ENCODE data around the gene CHN2.

CHN2 gene

GRCh38 chr7:29467193-29467926 lies 272.8 kb downstream of the CHN2 start:
- no peak for DNase-seq (ENCODE audit: low read depth, low spot score)

DNA sequence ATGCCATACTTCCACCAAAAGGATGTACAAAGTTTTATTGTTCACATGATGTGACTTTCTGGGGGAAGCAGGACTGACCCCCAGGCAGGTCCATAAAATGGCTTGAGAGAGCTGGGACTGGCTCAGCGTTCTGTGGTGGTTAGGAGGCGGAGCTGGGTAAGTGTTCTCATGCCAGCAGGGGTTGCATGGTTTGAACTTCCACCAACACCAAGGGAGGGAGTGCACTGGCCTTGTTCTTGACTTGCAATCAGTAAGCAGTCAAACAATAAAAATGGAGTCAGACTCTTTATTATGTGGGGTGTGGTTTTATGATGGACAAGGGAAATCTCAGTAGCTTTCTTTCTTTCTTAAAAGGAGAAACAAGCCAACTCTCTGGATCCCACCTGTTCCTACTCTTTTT lies 273.6 kb downstream of the CHN2 start:
- DNase-seq (ENCODE audit: low read depth, low spot score) = no peak

- DNase-seq (ENCODE audit: low read depth, low spot score) = no peak
Observed at GRCh38 chr7:29469281-29469680, 274.7 kb downstream of the CHN2 start.

DNA sequence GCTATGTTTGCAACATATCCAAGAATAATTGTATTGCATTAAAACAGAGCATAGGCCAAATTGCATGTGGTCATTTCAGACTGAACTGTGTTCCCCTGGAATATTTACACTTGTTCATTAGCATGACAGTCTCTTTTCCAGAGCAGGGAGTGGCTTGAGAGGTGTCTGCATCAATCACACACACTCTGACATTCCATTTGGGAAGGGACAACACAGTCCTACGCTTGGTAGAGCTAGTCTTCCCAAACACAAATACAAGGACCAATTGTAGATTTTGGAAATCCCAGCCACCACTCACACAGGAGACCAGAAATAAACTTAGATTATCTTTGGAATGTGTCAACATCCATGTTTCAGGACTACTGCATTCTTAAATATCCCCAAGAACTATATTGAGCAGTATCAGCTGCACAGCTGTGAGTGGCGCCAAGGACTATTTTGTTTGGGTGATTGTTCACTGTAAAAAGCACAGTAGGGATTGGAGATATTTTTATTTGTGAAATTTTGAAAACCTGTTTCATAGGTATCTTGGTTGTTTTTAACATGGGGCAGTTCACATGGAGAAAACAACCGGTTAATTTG lies 275.5 kb downstream of the CHN2 start:
- no peak for DNase-seq (ENCODE audit: low read depth, low spot score)

- no peak for DNase-seq (ENCODE audit: low read depth, low spot score)
Observed at GRCh38 chr7:29471444-29472138, 277.0 kb downstream of the CHN2 start.

GRCh38 chr7:29476916-29477315 lies 282.3 kb downstream of the CHN2 start:
- DNase-seq (ENCODE audit: low read depth, low spot score) = no peak

DNA sequence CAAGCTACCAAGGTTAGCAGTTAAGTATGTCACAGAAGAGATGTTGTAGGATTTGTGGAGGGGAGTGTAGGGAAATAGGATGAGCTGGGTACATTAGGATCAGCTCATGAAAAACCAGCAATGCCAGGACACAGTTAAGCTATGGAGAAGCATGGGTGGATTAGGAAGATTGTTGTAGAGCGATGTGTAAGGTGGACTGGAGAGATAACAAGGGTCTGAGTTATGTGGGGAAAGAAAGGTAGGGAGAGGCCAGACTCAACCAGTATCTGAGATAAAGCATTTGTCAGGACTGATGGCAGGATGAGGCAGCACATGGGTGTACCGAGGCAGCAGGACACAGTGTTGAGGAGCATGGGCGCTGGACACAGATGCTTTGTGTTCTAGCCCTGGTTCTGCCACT lies 283.7 kb downstream of the CHN2 start:
- DNase-seq (ENCODE audit: low read depth, low spot score) = no peak

DNA sequence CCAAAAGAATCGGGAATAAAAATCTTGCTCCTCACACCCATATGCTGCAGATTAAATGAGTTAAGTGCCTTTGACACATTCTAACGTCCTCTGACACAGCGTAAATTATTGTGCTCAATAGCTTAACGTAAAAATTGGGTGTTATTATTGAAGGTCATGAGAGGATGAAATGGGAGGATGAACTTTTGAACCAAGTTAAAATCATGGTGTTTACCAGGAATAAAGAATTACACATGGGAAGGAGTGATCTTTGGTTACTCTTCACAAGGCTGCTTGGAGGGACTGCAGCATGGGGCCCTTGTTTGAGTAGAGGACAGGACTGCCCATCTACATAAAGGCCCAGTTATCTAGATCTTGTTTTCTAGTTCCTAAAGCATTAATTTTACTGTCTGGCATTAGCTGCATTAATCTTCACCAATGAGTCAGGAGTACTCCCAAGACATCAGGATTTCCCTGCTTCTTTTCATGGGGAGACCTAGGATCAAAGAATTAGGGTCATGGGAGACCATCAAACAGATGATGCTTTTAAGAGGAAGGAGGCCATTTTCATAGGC lies 284.2 kb downstream of the CHN2 start:
- DNase-seq (ENCODE audit: low read depth, low spot score) = no peak

- DNase-seq (ENCODE audit: low read depth, low spot score) = no peak
Observed at GRCh38 chr7:29479301-29480200, 285.0 kb downstream of the CHN2 start.

DNA sequence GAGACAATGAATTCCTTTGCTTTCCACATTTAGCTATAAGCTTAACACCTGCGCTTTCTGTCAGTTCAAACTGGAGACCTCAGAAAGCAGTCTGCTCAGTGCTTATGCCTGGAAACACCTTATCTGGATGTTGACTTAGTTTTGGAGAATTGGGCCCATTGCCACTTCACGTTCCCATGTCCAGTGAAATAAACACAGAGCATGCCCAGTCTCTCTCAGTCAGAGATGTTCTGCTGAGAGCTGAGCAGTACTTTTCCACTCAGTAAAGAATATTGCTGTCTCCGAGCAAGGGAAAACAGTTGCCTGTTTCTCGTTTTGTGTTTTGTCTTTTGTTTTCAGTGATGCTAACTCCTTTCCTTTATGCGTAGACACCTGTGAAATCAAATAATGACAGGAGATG lies 285.9 kb downstream of the CHN2 start:
- no peak for DNase-seq (ENCODE audit: low read depth, low spot score)

GRCh38 chr7:29480934-29481651 lies 286.5 kb downstream of the CHN2 start:
- DNase-seq (ENCODE audit: low read depth, low spot score) = no peak

DNA sequence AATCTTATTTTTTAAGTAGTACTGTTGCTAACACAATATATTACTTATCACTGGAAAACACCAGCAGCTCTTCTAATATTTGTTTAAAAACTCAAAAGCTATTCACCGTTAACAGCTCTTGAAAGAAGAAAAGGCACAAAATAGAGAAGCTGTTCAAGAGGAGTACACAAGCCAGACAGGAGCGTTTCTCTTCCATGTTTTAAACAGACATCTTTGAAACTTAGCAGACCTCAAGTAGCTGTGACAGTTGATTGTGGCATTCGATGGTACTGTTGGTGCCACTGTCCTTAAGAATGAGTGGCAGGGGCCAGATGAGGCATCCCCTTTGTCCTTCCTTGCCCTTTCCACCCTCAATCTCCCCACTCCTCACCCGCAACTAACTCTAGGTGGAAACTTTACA lies 287.5 kb downstream of the CHN2 start:
- no peak for DNase-seq (ENCODE audit: low read depth, low spot score)

DNA sequence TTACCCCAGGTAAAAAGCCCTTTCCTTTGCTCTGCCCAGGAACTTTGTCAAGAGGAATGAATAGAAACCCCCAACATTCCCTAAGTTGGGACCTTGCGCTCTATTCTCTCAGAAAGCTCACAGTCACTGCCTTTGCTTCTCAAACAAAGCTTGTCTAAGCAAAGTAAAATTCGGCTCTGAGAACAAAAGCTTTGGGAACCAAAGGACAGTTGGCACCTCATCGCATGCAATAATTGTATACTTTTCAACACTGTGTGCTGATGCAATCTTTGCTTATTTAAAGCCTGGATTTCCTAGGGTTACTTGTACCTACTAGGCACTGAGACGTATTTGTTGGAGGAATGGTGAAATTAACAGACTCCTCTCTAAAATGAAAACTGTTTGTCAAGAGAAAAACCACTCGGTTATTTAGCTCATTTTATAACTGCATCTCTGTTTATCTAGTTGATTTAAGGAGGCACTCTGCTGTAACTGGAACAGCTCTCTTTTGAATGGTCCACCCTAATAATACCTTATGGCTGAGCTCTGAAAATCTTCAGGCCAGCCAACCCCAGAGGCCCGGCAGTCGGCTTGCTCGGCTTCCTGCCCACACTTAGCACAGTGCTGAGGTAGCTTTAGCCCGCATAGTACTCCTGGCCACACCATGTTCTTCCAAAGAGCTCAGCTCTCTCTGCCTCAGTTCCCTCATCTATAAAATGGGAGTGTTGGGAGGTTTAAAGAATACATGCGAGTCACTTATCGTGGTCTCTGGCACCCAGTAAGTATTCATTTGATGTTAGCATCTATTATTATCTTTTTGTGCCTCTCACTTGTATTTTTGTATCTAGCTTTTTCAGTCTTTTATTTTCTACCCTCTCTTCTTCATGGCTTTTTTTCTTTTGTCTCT lies 288.9 kb downstream of the CHN2 start:
- no peak for DNase-seq (ENCODE audit: low read depth, low spot score)

DNA sequence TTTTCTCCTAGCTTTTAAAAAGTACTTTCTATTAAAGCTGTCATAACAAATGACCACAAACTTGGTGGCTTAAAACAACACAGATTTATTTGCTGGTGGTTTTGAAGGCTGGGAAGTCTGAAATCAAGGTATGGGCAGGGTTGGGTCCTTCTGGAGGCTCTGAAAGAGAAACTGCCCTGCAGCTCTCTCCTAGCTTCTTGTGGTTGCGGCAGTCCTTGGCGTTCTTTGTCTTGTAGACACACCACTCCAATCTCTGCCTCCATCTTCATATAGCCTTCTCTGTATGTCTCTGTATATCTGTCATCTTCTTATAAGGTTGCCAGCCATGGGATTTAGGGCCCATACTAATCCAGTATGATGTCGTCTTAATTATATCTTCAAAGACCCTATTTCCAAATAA lies 289.7 kb downstream of the CHN2 start:
- DNase-seq (ENCODE audit: low read depth, low spot score) = no peak

DNA sequence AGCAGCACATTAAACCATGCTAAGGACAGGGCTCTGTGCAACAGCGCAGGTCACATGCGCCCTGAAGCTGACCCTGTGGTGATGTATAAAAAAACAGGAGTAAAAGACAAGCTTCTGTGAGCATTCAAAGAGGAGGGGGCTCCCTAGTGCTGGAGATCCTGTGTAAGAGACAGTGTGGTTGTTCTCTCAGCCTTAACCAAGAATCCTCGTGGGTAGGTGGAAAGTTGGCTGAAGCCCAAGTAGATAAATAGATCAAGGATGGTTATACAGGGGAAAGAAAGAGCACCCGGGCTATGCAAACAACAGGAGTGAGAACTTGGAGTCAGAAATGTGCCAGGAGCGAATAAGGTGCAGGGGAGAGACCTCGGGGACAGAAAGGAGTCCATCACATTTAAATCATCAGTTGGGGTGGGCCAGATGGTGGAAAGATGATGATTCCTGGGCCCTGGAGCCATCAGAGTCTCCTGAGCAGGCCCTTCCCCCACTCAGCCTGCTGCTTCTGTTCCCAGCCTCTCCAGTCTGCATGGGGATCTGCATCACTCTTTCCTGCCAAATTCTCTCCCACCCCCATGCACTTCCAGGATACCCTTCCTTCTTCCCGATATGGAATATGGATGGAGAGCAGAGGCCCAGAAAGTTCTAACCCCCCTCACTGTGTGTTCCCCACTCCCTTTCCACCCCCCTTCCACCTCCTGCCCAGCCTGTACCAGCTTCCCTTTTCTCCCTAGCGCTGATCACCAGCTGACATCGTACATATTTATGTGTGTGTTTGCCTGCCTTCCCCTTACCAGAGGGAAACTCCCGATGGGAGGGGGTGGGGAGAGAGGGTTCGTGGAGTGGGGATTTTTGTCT lies 291.0 kb downstream of the CHN2 start:
- DNase-seq (ENCODE audit: low read depth, low spot score) = no peak

GRCh38 chr7:29486191-29486700 lies 291.7 kb downstream of the CHN2 start:
- no peak for DNase-seq (ENCODE audit: low read depth, low spot score)

DNA sequence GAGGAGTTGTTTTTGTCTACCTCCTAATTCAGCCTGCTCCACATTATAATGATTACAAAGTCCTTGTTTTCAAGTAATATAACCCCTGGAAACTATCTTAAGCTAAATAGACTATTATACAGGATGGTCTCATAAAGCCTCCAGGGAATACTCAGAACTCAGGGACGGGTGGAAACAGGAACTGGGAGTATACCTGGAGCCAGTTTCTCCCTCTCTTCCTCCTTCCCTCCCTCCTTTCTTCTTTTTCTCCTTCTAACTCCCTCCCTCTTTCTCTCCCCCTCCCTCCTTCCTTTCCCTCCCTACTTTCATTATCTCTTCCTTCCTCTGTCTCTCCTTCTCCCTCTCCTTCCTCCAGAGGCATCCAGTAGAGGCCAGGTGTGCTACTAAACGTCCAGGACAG lies 292.8 kb downstream of the CHN2 start:
- DNase-seq (ENCODE audit: low read depth, low spot score) = no peak

GRCh38 chr7:29488203-29488970 lies 293.8 kb downstream of the CHN2 start:
- no peak for DNase-seq (ENCODE audit: low read depth, low spot score)

Data from activated naive CD8-positive, alpha-beta T cell treated with anti-CD3 and anti-CD28 coated beads, Interleukin-2, amount 50 U/mL, for 16 hours (primary cell).